Epithelial cell of esophagus (primary cell): Measurements from ENCODE around the gene ABCA5.

Experiments
- DNase-seq: peaks from one replicate; pipeline ENCODE4 v3.0.0; 2010; ENCODE audit warnings: low read depth
- H3K4me3 ChIP-seq: 2 replicates; pipeline ENCODE4 v1.5.1; 2011; ENCODE audit warnings: mild to moderate bottlenecking, low read length, control low read depth
- CTCF ChIP-seq: IDR thresholded peaks from 2 replicates; pipeline ENCODE4 v1.5.1; 2011; ENCODE audit warnings: low read depth, mild to moderate bottlenecking, low read length, control low read depth, inconsistent platforms; ENCODE audit not compliant: insufficient read depth; ENCODE audit errors: missing control alignments

ABCA5 gene

GRCh38 chr17:69361156-69361555, 34.2 kb upstream of the ABCA5 start:
- DNase-seq, result no peak
- H3K4me3 ChIP-seq, result no peak overlapping the region
- TF ChIP-seq CTCF, result no peak

DNA sequence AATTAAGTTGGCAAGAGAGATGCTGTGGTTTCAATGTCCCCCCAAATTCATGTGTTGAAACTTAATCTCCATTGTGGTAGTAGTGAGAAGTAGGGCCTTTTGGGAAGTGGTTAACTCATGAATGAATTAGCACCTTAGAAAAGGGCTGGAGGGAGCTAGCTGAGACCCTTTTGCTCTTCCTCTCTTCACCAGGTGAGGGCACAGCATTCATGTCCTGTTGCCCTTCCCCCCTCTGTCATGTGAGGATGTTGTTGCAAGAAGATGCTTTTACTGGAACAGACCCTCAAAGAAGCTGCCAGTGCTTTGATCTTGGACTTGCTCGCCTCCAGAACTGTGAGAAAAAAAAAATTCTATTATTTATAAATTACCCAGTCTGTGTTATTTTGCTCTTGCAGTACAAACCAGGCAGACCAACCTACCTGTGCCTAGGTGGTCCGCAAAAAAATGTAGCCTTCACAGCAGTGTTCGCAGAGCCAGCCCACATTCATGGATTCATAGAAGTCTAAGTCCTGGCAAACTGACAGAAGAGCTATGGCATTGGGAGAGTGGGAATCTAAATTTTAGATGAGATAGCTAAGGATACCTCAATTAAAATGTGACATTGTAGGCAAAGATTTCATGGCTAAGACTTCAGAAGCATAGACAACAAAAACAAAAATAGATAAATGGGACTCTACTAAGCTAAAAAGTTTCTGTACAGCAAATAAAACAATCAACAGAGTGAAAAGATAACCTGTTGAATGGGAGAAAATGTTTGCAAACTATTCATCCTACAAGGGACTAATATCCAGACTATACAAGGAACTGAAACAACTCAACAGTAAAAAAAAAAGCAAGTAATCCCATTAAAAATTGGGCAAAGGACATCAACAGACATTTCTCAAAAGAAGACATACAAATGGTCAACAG, 32.0 kb upstream of the ABCA5 start:
- no peak overlapping the region for H3K4me3 ChIP-seq
- peak; percentile 18 for DNase-seq
- peak; percentile 16 for TF ChIP-seq CTCF

DNA sequence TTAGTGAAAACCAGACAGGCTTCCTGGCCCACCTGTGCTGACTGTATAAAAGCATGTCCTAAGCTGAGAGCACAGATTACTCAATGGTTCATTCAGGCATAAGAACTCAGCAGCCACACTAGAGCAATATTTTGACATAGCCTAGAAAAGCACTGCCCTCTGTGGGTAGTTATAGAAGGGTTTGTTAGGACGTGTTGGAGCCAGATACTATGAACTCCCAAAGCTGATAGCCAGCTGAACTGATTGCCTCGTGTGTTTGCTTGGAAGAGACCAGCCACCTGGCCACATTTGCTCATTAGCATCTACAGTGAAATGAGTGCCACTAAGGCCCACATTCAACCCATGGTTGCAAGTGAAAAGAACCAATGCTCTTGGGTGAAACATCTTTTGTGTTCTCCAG, 30.8 kb upstream of the ABCA5 start:
- peak; percentile 26 for TF ChIP-seq CTCF
- DNase-seq, result peak; percentile 29
- no peak overlapping the region for H3K4me3 ChIP-seq

- H3K4me3 ChIP-seq, result no peak overlapping the region
- no peak for DNase-seq
- TF ChIP-seq CTCF, result no peak
Observed at GRCh38 chr17:69356625-69357024, 29.7 kb upstream of the ABCA5 start.

DNA sequence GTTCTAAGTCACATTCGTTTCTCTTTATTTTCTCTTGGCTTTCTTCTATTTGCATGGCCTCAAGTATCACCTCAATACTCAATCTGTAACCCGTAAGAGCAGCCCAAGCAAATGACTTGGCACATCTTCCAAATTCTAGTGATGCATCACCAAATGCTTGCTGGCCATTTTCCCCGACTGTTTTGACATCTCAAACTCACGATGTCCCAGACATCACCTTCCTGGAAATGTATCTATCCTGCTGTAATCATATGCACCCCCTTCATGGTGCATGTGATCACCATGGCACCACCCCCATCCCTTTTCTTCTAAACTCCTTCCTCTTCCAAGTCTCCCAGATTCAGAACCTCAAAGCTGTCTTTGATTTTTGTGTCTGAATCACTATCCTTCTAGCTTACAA, 24.0 kb upstream of the ABCA5 start:
- DNase-seq, result no peak
- H3K4me3 ChIP-seq, result no peak overlapping the region
- no peak for TF ChIP-seq CTCF

DNA sequence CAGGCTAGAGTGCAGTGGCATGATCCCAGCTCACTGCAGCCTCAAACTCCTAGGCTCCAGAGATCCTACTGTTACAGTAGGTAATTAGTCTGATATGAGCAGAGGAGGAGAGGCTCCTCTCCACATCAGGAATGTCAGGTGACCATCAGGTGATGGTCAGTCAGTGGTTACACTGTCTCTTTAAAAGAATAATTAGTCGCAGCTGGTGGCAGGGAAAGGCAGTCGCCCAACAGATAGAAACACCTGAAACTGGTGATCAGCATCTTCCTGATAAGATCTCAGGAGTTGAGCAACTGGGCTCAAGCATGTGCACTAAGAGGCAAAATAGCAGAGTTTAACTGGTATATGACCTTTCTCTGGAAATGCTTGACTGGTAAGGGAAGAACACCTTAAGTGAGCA, 21.5 kb upstream of the ABCA5 start:
- H3K4me3 ChIP-seq, result no peak overlapping the region
- TF ChIP-seq CTCF, result no peak
- no peak for DNase-seq

- DNase-seq, result no peak
- H3K4me3 ChIP-seq, result no peak overlapping the region
- TF ChIP-seq CTCF, result no peak
Observed at GRCh38 chr17:69346766-69347165, 19.8 kb upstream of the ABCA5 start.
